ENCODE data around the gene ICA1L.

Gene ICA1L

GRCh38 chr2:202790676-202791075, 80.9 kb downstream of the ICA1L start:
- FAIRE-seq (no peak), DNase-seq (ENCODE audit: extremely low spot score, insufficient read length, low read depth) (no peak)

DNA sequence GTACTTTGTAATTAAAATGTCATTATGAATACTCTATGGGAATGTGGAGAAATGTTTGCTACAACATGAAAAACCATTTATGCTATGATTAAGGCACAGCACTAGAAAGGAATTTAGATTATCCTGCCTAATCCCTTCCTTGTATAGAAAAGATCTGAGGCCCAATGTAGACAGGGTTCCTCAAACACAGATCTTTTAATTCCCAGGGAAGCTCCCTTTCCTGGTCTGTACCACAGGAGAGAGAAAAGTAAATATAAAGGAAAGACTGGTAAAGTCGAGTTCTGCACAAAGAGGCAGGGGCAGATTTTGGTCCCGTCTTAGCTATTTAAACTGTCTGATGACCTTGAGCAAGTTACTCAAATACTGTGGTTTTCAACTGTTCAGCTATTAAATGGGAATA, 84.7 kb downstream of the ICA1L start:
- no peak for DNase-seq (ENCODE audit: extremely low spot score, insufficient read length, low read depth)
- FAIRE-seq, result no peak

DNA sequence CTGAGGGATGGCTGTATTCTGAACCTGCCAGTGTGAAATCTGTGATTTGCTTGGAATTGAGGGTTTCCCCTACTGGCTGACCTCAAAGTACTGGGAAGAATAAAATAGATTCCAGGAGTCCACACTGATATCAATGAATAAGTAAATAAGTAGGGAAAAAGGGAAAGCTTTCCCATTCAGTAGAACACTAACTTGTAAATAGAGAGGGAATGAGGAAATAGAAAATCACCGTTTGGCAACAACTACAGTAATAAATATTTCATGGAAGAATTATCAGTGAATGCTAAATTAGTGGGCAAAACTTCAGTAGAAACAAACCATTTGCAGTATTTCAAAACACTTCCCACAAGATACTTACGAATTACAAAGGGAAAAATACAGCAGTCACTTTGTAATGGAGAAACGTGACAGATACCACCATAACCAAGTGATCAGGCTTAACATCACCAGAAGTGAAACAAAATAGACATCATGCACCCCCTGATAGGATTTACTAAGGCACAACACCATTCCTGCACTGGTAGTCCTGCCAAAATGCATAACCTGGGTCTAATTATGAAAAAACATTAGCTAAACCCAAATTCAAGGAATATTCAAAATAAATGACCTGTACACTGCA, 88.5 kb downstream of the ICA1L start:
- DNase-seq (ENCODE audit: extremely low spot score, insufficient read length, low read depth) (no peak), FAIRE-seq (no peak)

- peak; percentile 9 for DNase-seq (ENCODE audit: extremely low spot score, insufficient read length, low read depth)
- no peak for FAIRE-seq
These were observed 91.0 kb downstream of the ICA1L start for GRCh38 chr2:202780514-202781021.

DNA sequence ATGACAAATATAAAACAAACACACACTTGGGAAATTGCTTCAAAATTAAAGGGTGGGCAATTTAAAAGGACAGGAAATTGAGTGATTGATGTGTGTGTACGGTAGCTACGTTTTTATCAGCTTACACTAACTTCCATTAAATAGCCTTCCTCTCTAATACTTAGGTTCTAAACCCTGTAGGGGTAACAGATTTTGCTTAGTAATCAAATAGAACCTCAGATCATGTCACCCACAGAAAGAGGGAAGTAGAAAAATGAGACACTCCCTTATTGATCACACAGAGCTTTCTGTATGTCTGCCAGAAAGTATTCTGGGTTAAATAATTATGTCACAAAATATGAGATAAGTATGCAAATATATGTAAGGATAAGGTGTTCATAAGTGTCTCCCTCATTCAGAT, 93.3 kb downstream of the ICA1L start:
- DNase-seq (ENCODE audit: extremely low spot score, insufficient read length, low read depth) (no peak), FAIRE-seq (no peak)

- DNase-seq (ENCODE audit: extremely low spot score, insufficient read length, low read depth) (no peak), FAIRE-seq (no peak)
These were observed 97.5 kb downstream of the ICA1L start for GRCh38 chr2:202774104-202774503.

- no peak for FAIRE-seq
- no peak for DNase-seq (ENCODE audit: extremely low spot score, insufficient read length, low read depth)
These were observed 98.1 kb downstream of the ICA1L start for GRCh38 chr2:202773301-202773973.

DNA sequence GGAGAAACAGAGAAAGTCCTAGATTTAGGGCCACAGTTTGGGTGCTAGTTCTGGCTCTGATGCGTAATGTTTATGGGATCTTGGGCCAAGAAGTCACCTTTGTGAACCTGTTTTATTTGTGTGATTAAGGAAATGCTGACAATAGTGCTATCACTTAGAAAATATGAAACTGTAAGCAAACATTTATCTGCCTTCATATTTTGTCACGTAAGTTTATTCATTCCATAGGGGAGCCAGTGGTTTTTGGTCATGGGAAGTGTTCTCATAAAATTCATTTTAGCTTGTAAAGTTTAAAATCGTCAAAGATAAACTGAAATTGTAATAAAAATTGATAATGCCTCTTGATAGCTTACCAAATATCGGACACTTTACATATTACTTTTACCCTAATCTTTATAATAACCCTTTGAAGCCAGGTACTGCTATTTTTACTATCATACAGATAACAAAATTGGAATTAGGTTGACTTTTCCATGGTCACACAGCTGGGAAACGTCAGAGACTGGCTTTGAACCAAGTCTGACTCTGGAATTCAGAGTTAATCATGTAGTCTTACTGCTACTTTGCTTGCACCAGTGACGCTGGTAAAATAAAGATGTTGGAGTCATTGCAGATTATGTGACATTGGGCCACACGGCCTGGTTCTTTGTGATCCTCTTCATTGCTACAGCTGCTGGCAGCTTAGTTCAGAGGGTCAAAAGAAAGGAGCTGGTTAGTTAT, 99.7 kb downstream of the ICA1L start:
- DNase-seq (ENCODE audit: extremely low spot score, insufficient read length, low read depth) (no peak), FAIRE-seq (no peak)

DNA sequence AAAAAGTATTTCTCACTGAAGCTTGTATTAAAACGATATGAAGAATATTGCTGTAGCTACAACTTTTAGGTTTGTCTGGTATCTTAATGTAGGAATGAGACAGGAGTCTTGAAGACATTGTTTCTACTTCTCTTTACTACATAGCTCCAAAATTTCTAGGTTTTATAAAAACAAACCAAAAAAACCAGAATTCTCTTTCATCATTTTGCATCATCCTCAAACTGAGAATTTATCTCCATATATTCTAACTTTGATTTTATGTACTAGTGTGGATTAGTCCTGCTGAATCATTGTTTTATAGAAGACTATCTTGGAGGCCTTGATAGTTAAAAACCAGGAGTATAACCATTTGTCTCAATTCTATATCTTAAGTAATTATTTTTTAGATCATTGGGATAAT, 100.2 kb downstream of the ICA1L start:
- FAIRE-seq, result no peak

DNA sequence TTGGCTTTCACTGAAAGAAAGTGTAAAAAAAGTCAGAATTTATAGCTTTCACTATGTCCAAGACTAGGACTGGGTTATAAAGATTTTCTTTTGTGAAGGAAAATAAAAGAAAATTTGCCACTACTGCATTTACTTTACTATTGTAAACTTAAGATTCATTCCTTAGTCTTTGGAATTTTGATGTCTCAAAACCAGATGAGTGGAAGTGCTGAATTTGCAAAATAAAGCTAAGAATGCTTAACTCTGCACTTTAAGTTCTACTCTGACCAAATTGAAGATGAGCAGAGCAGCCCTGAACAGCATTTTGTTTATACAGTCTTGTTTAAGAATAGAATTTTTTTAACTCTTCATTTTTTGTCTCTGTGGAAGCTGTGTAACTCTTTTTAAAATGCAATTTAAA, 102.4 kb downstream of the ICA1L start:
- no peak for DNase-seq (ENCODE audit: extremely low spot score, insufficient read length, low read depth)
- FAIRE-seq, result no peak

More for the DNA sequence above, 100.2 kb downstream of the ICA1L start:
- no peak for DNase-seq (ENCODE audit: extremely low spot score, insufficient read length, low read depth)

- DNase-seq (ENCODE audit: extremely low spot score, insufficient read length, low read depth), result no peak
These were observed 103.3 kb downstream of the ICA1L start for GRCh38 chr2:202768273-202768672.

DNA sequence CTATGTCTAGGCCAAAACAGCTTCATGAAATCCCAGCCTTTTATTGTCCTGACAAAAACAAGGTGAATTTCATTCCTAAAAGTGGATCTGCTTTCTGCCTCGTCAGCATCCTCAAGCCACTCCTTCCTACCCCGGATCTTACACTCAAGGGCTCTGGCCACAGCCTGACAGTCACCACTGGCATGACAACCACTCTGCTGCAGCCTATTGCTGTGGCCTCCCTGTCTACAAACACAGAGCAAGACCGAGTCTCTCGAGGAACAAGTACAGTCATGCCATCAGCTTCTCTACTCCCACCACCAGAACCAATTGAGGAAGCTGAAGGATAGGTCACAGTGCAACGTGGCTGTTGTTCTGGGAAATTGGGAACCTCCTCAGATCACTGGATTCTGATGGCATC, 106.1 kb downstream of the ICA1L start:
- DNase-seq (ENCODE audit: extremely low spot score, insufficient read length, low read depth) (no peak), FAIRE-seq (no peak)

More at GRCh38 chr2:202768273-202768672, 103.3 kb downstream of the ICA1L start:
- FAIRE-seq, result no peak

- DNase-seq (ENCODE audit: extremely low spot score, insufficient read length, low read depth), result no peak
- no peak for FAIRE-seq
These were observed 106.6 kb downstream of the ICA1L start for GRCh38 chr2:202764991-202765390.

DNA sequence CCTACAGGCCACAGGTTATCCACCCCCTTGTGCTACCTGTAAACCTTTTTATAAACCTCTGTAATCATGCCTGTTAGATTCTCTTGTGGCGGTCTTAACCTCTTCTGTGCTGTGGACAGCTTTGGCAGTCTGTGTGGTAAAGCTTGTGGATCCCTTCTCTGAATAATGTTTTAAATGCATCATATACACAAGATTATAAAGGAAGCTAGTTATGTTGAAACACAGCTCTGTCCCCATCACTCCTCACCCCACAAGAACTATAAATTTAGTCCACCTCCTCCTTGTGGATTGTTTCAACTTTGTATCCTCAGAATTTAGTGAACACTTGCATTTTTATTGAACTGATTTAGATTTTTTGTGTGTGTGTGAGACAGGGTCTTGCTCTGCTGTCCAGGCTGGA, 107.7 kb downstream of the ICA1L start:
- DNase-seq (ENCODE audit: extremely low spot score, insufficient read length, low read depth) (no peak), FAIRE-seq (no peak)

- DNase-seq (ENCODE audit: extremely low spot score, insufficient read length, low read depth) (no peak), FAIRE-seq (no peak)
These were observed 109.0 kb downstream of the ICA1L start for GRCh38 chr2:202762556-202762955.

GRCh38 chr2:202760848-202761247, 110.7 kb downstream of the ICA1L start:
- DNase-seq (ENCODE audit: extremely low spot score, insufficient read length, low read depth), result no peak
- no peak for FAIRE-seq

DNA sequence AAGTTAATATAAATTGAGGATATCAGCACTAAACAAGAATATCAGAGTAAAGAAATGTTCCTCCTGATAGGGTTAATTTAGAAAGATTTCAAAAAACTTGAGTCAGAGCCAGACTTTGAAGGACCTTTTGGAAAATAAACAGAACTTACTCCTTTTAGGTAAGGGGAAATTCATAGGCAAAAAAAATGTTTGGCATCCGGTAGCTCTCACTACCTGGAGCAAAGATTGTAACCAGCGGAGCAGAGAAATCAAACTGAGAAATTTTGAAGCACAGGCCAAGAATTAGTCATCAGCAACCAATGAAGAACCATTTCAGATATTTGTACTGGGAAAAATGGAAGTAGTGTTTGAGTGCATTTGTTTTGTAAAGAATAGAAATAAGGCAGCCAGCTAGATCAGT, 113.0 kb downstream of the ICA1L start:
- no peak for FAIRE-seq
- DNase-seq (ENCODE audit: extremely low spot score, insufficient read length, low read depth), result no peak

DNA sequence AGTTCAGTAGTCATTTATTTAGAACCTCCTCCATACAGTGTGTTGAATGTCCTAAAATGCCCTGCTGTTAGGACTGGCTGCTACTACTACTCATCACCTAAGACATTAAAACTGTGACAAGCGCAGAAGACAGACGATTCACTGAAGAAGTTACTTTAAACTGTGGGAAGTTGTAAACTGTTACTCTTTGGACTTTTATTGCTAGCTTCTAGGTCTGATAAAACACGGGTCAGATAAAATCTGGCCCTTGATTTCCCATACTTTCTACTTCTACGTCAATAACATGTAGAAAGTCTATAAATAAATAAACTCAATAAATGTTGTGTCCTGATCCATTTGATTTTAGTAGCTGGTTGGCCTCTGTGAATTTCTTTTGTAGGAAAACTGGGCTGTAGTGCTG, 113.4 kb downstream of the ICA1L start:
- FAIRE-seq (no peak), DNase-seq (ENCODE audit: extremely low spot score, insufficient read length, low read depth) (no peak)

DNA sequence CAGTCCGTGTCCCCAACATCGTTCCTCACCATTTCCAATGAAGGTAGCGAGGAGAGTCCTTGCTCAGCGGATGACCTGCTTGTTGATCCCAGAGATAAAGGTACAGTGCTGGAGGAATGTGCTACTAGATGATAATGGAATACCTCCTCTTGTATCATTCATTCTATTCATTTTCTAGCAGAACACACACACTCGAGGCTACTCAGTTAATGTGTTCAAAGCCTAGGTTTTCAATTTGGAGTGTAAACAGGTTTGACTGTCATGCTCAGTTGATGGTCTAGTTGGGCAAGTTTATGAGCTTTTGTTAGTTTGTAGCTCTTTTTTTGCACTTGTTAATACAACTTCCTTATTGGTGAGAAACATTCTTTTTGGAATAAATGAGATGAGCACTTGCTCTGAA, 114.2 kb downstream of the ICA1L start:
- FAIRE-seq (no peak), DNase-seq (ENCODE audit: extremely low spot score, insufficient read length, low read depth) (no peak)

DNA sequence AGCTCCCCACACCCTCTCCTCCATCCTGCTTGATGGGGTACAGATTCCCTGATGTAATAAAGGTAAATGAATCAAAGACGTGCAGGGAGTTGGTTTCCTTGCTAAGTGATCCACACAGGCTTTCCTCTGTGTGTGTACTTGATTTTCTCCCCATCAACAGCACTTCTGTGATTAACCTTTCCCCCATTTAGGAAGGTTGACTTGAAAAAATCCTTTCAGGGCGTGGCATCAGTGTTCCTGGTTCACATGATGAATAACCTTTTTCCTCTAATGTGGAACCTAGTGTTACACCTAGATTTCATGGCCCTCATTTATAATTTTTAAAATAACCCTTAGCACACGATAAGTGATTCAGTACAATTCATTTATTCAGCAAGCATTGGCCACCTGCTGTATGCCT, 115.0 kb downstream of the ICA1L start:
- DNase-seq (ENCODE audit: extremely low spot score, insufficient read length, low read depth), result no peak
- no peak for FAIRE-seq

DNA sequence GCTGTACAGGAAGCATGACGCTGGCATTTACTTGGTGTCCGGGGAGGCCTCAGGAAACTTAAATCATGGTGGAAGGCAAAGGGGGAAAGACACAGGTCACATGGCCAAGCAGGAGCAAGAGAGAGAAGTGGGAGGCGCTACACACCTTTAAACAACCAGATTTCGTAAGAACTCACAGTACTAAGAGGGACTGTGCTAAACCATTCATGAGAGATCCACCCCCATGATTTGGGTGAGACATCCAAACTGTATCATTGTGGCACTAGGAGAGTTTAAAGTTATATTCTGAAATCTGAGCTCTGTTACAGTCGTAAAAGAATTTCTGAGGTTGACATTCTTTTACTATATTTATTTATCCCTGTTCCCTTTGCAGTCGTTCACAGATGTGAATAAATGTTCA, 116.6 kb downstream of the ICA1L start:
- FAIRE-seq (no peak), DNase-seq (ENCODE audit: extremely low spot score, insufficient read length, low read depth) (no peak)
